GM13977 (cell line): ENCODE measurements around the gene MYL5.

ENCODE experiments used
- DNase-seq: peaks from one replicate; pipeline ENCODE4 v3.0.0; 2012; ENCODE audit warnings: low spot score
- CTCF ChIP-seq: IDR thresholded peaks from 2 replicates; pipeline ENCODE4 v1.5.1; 2012; ENCODE audit warnings: mild to moderate bottlenecking, control low read depth; ENCODE audit not compliant: insufficient read depth; ENCODE audit errors: extremely low read depth, missing control alignments
- in situ Hi-C: fragments of 300-500 bp; cut with MboI; formaldehyde crosslinking; loops from one replicate; pipeline ENCODE4 v1.12.0; 2022; ENCODE audit warnings: low sequenced_read_pairs, low pct_unique_long_range_greater_than_20kb, mixed read lengths, inconsistent platforms; ENCODE audit not compliant: unreplicated experiment

The MYL5 gene

GRCh38 chr4:675036-675882, 917 bp downstream of the MYL5 start:
- DNase-seq: no peak
- in situ Hi-C loops: no loop called here
- no peak for TF ChIP-seq CTCF

- no peak for TF ChIP-seq CTCF
- DNase-seq: peak; percentile 84
- in situ Hi-C loops: no loop called here
Observed at GRCh38 chr4:675980-676870, 1.9 kb downstream of the MYL5 start.

- in situ Hi-C loops: no loop called here
- TF ChIP-seq CTCF: no peak
- DNase-seq: no peak
Observed at GRCh38 chr4:676871-677235, 2.5 kb downstream of the MYL5 start.

GRCh38 chr4:677431-678293, 3.3 kb downstream of the MYL5 start:
- in situ Hi-C loops: no loop called here
- no peak for TF ChIP-seq CTCF
- DNase-seq: no peak

- DNase-seq: no peak
- TF ChIP-seq CTCF: no peak
- in situ Hi-C loops: no loop called here
Observed at GRCh38 chr4:678331-679103, 4.2 kb downstream of the MYL5 start.
